Loucy (cell line): ENCODE measurements around the gene AP5B1.

Source experiments
- H2AFZ ChIP-seq: fragments of 200-600 bp; sonication (generic); 2 replicates; pipeline ENCODE4 v1.6.0; 2016; ENCODE audit warnings: antibody characterized with exemption, mild to moderate bottlenecking, low read length, moderate library complexity
- H3F3A ChIP-seq: fragments of 200-600 bp; 2 replicates; pipeline ENCODE4 v1.6.0; 2016; ENCODE audit warnings: antibody characterized with exemption, low read depth, mild to moderate bottlenecking
- H3K27me3 ChIP-seq: fragments of 200-600 bp; sonication (generic); 2 replicates; pipeline ENCODE4 v1.6.1; 2014; ENCODE audit warnings: low read length, mild to moderate bottlenecking; ENCODE audit not compliant: insufficient read depth, poor library complexity, severe bottlenecking
- H3K36me3 ChIP-seq: fragments of 200-600 bp; sonication (generic); 2 replicates; pipeline ENCODE4 v1.6.1; 2016; ENCODE audit warnings: low read length; ENCODE audit not compliant: insufficient read depth
- H3K4me1 ChIP-seq: fragments of 200-600 bp; sonication (generic); 2 replicates; pipeline ENCODE4 v1.5.1; 2014; ENCODE audit warnings: low read length, mild to moderate bottlenecking; ENCODE audit not compliant: insufficient read depth, poor library complexity, severe bottlenecking
- H3K4me2 ChIP-seq: fragments of 200-600 bp; sonication (generic); 2 replicates; pipeline ENCODE4 v1.6.0; 2014; ENCODE audit warnings: antibody characterized with exemption, low read length, low read depth, mild to moderate bottlenecking; ENCODE audit not compliant: poor library complexity, severe bottlenecking
- H3K4me3 ChIP-seq: fragments of 200-600 bp; sonication (generic); 2 replicates; pipeline ENCODE4 v1.5.1; 2014; ENCODE audit warnings: low read length, mild to moderate bottlenecking, mixed read lengths; ENCODE audit not compliant: poor library complexity, severe bottlenecking
- H3K79me2 ChIP-seq: fragments of 200-600 bp; sonication (generic); 2 replicates; pipeline ENCODE4 v1.6.1; 2014; ENCODE audit warnings: low read length; ENCODE audit not compliant: insufficient read depth
- H3K9ac ChIP-seq: fragments of 200-600 bp; sonication (generic); 2 replicates; pipeline ENCODE4 v1.6.0; 2014; ENCODE audit warnings: mild to moderate bottlenecking, low read depth, low read length, moderate library complexity; ENCODE audit not compliant: poor library complexity, severe bottlenecking
- H3K9me2 ChIP-seq: fragments of 200-600 bp; sonication (generic); replicated peaks from 2 replicates; pipeline ENCODE4 v1.6.1; 2016; ENCODE audit warnings: low read depth, low read length, mixed read lengths
- H3K9me3 ChIP-seq: fragments of 200-600 bp; sonication (generic); 2 replicates; pipeline ENCODE4 v1.6.1; 2014; ENCODE audit warnings: mild to moderate bottlenecking, antibody characterized with exemption, low read length, low read depth; ENCODE audit not compliant: insufficient read depth
- H4K20me1 ChIP-seq: fragments of 200-600 bp; sonication (generic); 2 replicates; pipeline ENCODE4 v1.6.0; 2014; ENCODE audit warnings: antibody characterized with exemption, low read length, mild to moderate bottlenecking; ENCODE audit not compliant: insufficient read depth, poor library complexity, severe bottlenecking
- CTCF ChIP-seq: fragments of 200-600 bp; sonication (generic); conservative IDR thresholded peaks from 2 replicates; pipeline ENCODE4 v1.5.1; 2014; ENCODE audit warnings: mild to moderate bottlenecking, antibody characterized with exemption, low read length
- EZH2phosphoT487 ChIP-seq: fragments of 200-600 bp; IDR thresholded peaks from 2 replicates; pipeline ENCODE4 v1.6.1; 2018; ENCODE audit warnings: antibody characterized with exemption, mild to moderate bottlenecking, moderate library complexity, borderline replicate concordance

The AP5B1 gene

GRCh38 chr11:65785319-65786007 is 4.7 kb upstream of the AP5B1 start:
- no peaks in the 10 kb centered on the region for H3K9me3 ChIP-seq

GRCh38 chr11:65782816-65783228 is 2.0 kb upstream of the AP5B1 start:
- no peak overlapping the region for H3K4me3 ChIP-seq
- no peaks in the 10 kb centered on the region for H3K9me2 ChIP-seq
- H2AFZ ChIP-seq: no peak overlapping the region
- peaks cover 26% of the 10 kb centered on the region for H3K79me2 ChIP-seq
- peaks cover 19% of the 10 kb centered on the region for H3K4me1 ChIP-seq
- H3K4me2 ChIP-seq: no peak overlapping the region
- H3K27me3 ChIP-seq: no peaks in the 10 kb centered on the region
- no peak overlapping the region for H3K9ac ChIP-seq
- peaks cover 2% of the 10 kb centered on the region; the same call in 1 of the 2 replicates for H3K36me3 ChIP-seq
- H4K20me1 ChIP-seq: peaks cover 20% of the 10 kb centered on the region
- H3F3A ChIP-seq: no peaks in the 10 kb centered on the region
- TF ChIP-seq CTCF (no peak), EZH2phosphoT487 (no peak)
- H3K9me3 ChIP-seq: no peaks in the 10 kb centered on the region

More at GRCh38 chr11:65785319-65786007, 4.7 kb upstream of the AP5B1 start:
- Histone ChIP-seq H3K27me3 (no peaks in the 10 kb centered on the region), H3F3A (no peaks in the 10 kb centered on the region), H3K9ac (no peak overlapping the region), H4K20me1 (no peaks in the 10 kb centered on the region), H3K79me2 (peaks cover under 1% of the 10 kb centered on the region; the same call in 1 of the 2 replicates), H3K36me3 (no peaks in the 10 kb centered on the region), H3K9me2 (no peaks in the 10 kb centered on the region), H3K4me1 (peaks cover 15% of the 10 kb centered on the region), H2AFZ (no peak overlapping the region), H3K4me2 (no peak overlapping the region), H3K4me3 (no peak overlapping the region)
- TF ChIP-seq CTCF (no peak), EZH2phosphoT487 (no peak)

- Histone ChIP-seq H3K4me2 (no peak overlapping the region), H3K36me3 (peaks cover 6% of the 10 kb centered on the region; the same call in 1 of the 2 replicates), H4K20me1 (peaks cover 26% of the 10 kb centered on the region), H3F3A (no peaks in the 10 kb centered on the region), H3K4me3 (no peak overlapping the region), H3K9me3 (no peaks in the 10 kb centered on the region), H3K27me3 (no peaks in the 10 kb centered on the region), H3K9me2 (no peaks in the 10 kb centered on the region), H2AFZ (no peak overlapping the region), H3K4me1 (peaks cover 19% of the 10 kb centered on the region), H3K9ac (no peak overlapping the region), H3K79me2 (peaks cover 32% of the 10 kb centered on the region)
- TF ChIP-seq CTCF (no peak), EZH2phosphoT487 (no peak)
Measured at GRCh38 chr11:65781962-65782815, 1.4 kb upstream of the AP5B1 start.
